GM18951 (cell line): ENCODE measurements around the gene PON1.

Experiments used
- POLR2A ChIP-seq: IDR thresholded peaks from 4 replicates; pipeline ENCODE4 v1.6.1; 2011; ENCODE audit warnings: mild to moderate bottlenecking; ENCODE audit not compliant: insufficient read length, insufficient read depth; ENCODE audit errors: extremely low read depth
- in situ Hi-C: fragments of 300-500 bp; cut with MboI; formaldehyde crosslinking; loops from one replicate; pipeline ENCODE4 v1.12.0; 2022; ENCODE audit warnings: low sequenced_read_pairs, mixed read lengths, inconsistent platforms; ENCODE audit not compliant: unreplicated experiment

The PON1 gene

GRCh38 chr7:95304990-95305389, 19.3 kb downstream of the PON1 start:
- TF ChIP-seq POLR2A: no peak
- in situ Hi-C loops: no loop called here

GRCh38 chr7:95303013-95303905, 21.1 kb downstream of the PON1 start:
- TF ChIP-seq POLR2A: no peak
- in situ Hi-C loops: no loop called here

- in situ Hi-C loops: no loop called here
- TF ChIP-seq POLR2A: no peak
Measured at GRCh38 chr7:95298091-95298490, 26.2 kb downstream of the PON1 start.

DNA sequence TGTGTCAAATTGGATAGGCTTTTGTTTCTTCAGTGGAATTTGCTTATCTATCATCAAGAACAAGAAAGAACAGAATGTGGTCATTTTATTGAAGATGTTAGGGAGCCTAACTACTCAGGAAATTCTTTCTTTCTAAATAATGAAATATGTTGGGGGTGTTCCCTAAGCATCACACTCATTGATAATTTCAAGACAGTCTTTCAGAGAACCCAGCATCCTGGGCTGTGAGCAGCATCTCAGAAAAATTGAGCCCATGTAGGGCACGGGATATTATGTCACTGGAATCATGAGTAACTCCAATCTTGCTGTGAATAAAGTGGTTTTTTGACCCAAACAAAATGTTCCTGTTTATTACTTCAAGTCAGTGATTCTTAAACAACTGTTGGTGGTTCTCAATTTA, 27.3 kb downstream of the PON1 start:
- no peak for TF ChIP-seq POLR2A
- in situ Hi-C loops: no loop called here

GRCh38 chr7:95296456-95296855, 27.9 kb downstream of the PON1 start:
- TF ChIP-seq POLR2A: no peak
- in situ Hi-C loops: no loop called here

- no peak for TF ChIP-seq POLR2A
- in situ Hi-C loops: no loop called here
Measured at GRCh38 chr7:95295397-95295796, 28.9 kb downstream of the PON1 start.

GRCh38 chr7:95290166-95290830, 34.0 kb downstream of the PON1 start:
- no peak for TF ChIP-seq POLR2A
- in situ Hi-C loops: no loop called here

GRCh38 chr7:95286096-95286495, 38.2 kb downstream of the PON1 start:
- TF ChIP-seq POLR2A: no peak
- in situ Hi-C loops: no loop called here

- no peak for TF ChIP-seq POLR2A
- in situ Hi-C loops: no loop called here
Measured at GRCh38 chr7:95279417-95279816, 44.9 kb downstream of the PON1 start.

DNA sequence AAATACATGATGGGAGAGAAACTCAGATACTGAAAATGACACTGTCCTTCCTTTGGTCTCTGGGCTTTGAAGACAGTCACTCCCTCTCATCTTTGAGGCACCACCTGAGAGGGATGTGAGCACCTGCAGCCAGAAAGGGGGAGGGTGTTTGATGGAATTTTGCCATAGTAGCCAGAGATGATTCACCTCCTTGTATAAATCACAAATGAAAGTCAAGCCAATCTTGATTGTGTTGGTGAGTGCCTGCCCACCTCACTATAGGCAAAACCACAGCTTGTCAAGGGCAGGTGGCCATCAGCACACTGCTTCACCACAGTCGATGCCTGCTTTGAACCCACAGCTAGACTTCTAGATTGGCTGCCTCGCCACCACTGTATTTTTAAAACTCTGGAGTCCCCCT, 48.2 kb downstream of the PON1 start:
- in situ Hi-C loops: no loop called here
- TF ChIP-seq POLR2A: no peak

- in situ Hi-C loops: no loop called here
- no peak for TF ChIP-seq POLR2A
Measured at GRCh38 chr7:95269640-95270039, 54.7 kb downstream of the PON1 start.

DNA sequence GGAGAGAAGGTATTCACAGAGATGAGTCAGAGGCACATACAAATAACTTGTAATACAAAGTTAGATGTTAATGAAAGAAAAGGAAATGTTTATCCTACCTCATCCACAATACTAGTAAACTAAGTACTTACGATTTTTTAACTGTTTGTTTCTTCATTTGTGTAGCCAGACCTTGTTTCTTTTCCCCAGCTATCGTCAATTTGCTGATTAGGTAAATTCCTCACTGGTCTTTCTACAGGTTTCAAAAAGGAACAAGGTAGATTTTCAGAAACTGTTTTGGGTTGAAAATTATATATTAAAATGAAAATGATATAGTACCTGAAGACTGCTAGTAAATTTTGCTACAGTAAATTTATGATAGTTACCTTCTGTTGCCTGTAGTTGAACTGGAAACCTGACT, 56.6 kb downstream of the PON1 start:
- in situ Hi-C loops: no loop called here
- TF ChIP-seq POLR2A: no peak

- TF ChIP-seq POLR2A: no peak
- in situ Hi-C loops: no loop called here
Measured at GRCh38 chr7:95265634-95266033, 58.7 kb downstream of the PON1 start.

- TF ChIP-seq POLR2A: no peak
- in situ Hi-C loops: no loop called here
Measured at GRCh38 chr7:95264363-95264891, 59.9 kb downstream of the PON1 start.
